Esophagus muscularis mucosa (tissue), 3 donors: ENCODE measurements around the gene NACA2.

ENCODE experiments used
- CTCF ChIP-seq, 3 experiments: fragments of 200-600 bp in 2 of 3; fragments of 450-650 bp in 1 of 3; sonication (generic) in 2 of 3; IDR thresholded peaks; one replicate each; pipeline ENCODE4 v1.5.1; 2017 to 2019; ENCODE audit warnings: antibody characterized with exemption in 3 of 3, mild to moderate bottlenecking in 2 of 3, moderate library complexity in 1 of 3
- POLR2AphosphoS5 ChIP-seq, 2 donors: sonication (generic); formaldehyde crosslinking; IDR thresholded peaks; one replicate each; pipeline ENCODE4 v1.6.1; 2017; ENCODE audit warnings: antibody characterized with exemption in 2 of 2

DNA sequence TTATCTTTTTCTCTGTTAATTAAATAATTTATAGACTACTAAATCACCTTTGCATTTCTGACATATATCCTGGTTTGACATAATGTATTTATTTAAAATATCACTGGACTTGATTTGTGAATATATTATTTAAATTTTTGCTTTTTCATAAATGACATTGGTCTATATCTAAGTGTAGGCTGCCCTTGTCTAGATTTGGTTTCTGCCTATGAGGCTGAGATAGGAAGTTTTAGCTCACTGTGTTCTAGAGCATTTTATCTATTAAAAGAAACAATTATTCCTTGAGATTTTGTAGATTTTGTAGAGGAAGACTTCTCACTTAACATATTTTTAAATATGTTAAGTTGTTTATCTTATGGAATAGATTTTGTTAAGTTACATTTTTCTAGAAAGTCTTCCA, 43.9 kb downstream of the NACA2 start:
- TF ChIP-seq CTCF (IDR thresholded peaks at IDR 0.05) (no peak), POLR2AphosphoS5 (IDR thresholded peaks at IDR 0.05) (no peak)
